Choroid plexus epithelial cell (primary cell): ENCODE measurements around the gene UBD.

Experiments used
- DNase-seq: peaks from one replicate; pipeline ENCODE4 v3.0.0-alpha.2; 2010; ENCODE audit warnings: low read depth
- H3K4me3 ChIP-seq: 2 replicates; pipeline ENCODE4 v1.5.1; 2011; ENCODE audit warnings: low read depth, mild to moderate bottlenecking, control low read depth, low read length, moderate library complexity
- TF ChIP-seq, protein P1 (sequence below): conservative IDR thresholded peaks from 2 replicates; pipeline ENCODE4 v1.5.1; 2011; ENCODE audit warnings: low read depth, mild to moderate bottlenecking, control low read depth, inconsistent platforms, low read length, moderate library complexity

UBD gene

DNA sequence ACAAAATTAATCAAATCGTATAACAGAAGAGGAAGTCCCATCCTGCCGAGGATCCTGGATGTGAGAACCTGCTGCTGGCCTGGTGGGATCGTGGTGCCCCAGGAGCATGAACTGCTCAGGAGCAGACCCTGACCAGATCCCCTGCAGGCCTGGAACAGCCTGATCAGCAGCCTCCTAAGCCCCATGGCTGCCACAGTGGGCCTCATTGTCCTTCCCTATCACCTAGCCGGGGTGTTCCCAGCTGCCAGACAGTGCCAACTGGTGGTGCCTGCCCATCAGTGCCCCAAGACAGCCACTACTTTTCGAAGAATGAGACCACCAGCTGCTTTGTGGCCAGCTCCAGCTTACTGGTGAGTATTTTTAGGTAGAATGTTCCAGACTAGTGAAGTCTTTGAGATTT lies 52.2 kb downstream of the UBD start:
- TF ChIP-seq, protein P1, sequence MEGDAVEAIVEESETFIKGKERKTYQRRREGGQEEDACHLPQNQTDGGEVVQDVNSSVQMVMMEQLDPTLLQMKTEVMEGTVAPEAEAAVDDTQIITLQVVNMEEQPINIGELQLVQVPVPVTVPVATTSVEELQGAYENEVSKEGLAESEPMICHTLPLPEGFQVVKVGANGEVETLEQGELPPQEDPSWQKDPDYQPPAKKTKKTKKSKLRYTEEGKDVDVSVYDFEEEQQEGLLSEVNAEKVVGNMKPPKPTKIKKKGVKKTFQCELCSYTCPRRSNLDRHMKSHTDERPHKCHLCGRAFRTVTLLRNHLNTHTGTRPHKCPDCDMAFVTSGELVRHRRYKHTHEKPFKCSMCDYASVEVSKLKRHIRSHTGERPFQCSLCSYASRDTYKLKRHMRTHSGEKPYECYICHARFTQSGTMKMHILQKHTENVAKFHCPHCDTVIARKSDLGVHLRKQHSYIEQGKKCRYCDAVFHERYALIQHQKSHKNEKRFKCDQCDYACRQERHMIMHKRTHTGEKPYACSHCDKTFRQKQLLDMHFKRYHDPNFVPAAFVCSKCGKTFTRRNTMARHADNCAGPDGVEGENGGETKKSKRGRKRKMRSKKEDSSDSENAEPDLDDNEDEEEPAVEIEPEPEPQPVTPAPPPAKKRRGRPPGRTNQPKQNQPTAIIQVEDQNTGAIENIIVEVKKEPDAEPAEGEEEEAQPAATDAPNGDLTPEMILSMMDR, result no peak
- no peak for DNase-seq
- H3K4me3 ChIP-seq, result no peak overlapping the region

DNA sequence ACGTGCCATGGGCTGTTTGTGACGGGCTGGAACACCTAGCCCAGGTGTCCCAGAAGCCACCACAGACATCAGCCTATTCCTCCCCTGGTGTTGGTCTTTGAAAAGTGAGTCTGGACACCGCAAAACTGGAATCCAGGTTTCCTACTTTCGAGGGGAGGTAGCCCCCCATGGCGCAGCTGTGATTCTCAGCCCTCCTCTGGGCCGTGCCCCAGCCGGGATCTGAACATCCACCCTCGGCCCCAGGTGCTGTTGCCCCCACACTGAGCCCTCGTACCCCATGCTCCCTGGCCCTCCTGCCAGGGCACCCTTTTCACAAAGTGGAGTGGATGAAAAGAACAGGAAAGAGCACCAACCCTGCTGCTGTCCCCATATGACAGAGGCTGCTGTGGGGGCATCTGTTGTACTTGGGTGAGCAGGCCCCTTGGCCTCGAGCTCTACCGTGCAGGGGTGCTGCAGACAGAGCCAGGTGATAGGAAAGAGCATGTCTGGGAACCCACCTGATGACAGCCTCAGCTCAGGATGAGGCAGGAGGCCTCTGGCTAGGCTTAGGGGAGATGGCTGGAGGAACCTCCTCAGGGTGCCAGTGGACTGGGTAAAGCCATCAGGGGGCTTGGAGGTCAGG lies 53.0 kb downstream of the UBD start:
- H3K4me3 ChIP-seq, result no peak overlapping the region
- TF ChIP-seq, protein P1, result no peak
- no peak for DNase-seq

DNA sequence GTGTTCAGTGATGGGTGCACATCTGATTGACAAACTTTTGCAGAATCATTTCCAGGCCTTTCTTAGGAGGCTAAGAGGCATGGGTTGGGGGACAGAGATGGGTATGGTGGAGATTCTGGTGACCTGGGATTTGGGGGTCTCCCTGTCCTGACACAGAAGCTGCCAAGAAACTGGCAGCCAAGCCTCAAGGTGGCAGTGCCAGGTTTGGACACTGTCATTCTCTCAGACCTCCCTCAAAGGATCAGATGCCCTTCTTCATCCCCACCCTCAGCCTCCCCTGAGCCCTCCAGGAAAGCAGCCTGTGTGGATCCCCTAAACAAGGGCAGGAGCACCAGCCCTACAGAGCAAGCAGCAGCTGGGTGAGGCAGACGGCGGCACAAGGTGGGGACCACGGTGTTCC lies 53.7 kb downstream of the UBD start:
- H3K4me3 ChIP-seq, result no peak overlapping the region
- DNase-seq, result no peak
- TF ChIP-seq, protein P1, result no peak
